Measurements from ENCODE around the gene NBL1. TPM values are rescaled to one million over a fixed set of nuclear protein-coding genes. Genes with fewer than 3 reads are reported as not detected.

The NBL1 gene
- total RNA-seq, 2 experiments from 2014 or later = 25.0 to 31.3 TPM

- Mint-ChIP-seq H3K9me3 (no peaks in the 10 kb centered on the region), H3K4me1 (ENCODE audit: low read depth) (peaks cover 20% of the 10 kb centered on the region), H3K27me3 (peaks cover 17% of the 10 kb centered on the region), H3K27ac (no peak overlapping the region), H3K4me3 (no peak overlapping the region), H3K36me3 (peaks cover 1% of the 10 kb centered on the region)
- ChIA-PET POLR2A (no interaction called here), CTCF (interaction anchor here (0.6 to 6.2 kb wide), 46 partner anchors 8 to 487 kb away, joined by 3 to 195 read pairs (median 4); partner anchors contain the start of genes EMC1, MRTO4, NBL1 and OTUD3)
- intact Hi-C loops (cut with micrococcal nuclease) = loop anchor here (1.0 to 2.0 kb wide), 2 partner anchors 43 to 149 kb away; no protein-coding TSS in a partner anchor
- peak; percentile 45 for DNase-seq
Observed at GRCh38 chr1:19661721-19662228, 17.7 kb downstream of the NBL1 start.

GRCh38 chr1:19662313-19662712 lies 18.2 kb downstream of the NBL1 start:
- peaks cover 21% of the 10 kb centered on the region for H3K27me3 Mint-ChIP-seq
- no peak for DNase-seq
- peaks cover 1% of the 10 kb centered on the region for H3K36me3 Mint-ChIP-seq
- ChIA-PET CTCF (interaction anchor here (0.6 to 6.2 kb wide), 44 partner anchors 9 to 488 kb away, joined by 3 to 195 read pairs (median 4); partner anchors contain the start of genes EMC1, MRTO4, NBL1 and OTUD3), POLR2A (no interaction called here)
- peaks cover 20% of the 10 kb centered on the region for H3K4me1 Mint-ChIP-seq (ENCODE audit: low read depth)
- H3K9me3 Mint-ChIP-seq = no peaks in the 10 kb centered on the region
- H3K27ac Mint-ChIP-seq = no peak overlapping the region
- intact Hi-C loops (cut with micrococcal nuclease) = no loop called here
- H3K4me3 Mint-ChIP-seq = no peak overlapping the region

GRCh38 chr1:19664453-19665185 lies 20.5 kb downstream of the NBL1 start, which contains the start of gene HTR6:
Gene HTR6, plus strand, starts transcription at chr1:19664875. Its CDS starts 879 bp downstream, at chr1:19665754.
- CTCF ChIA-PET = interaction anchor here (0.7 to 6.2 kb wide), 3 partner anchors 11 to 780 kb away, joined by 3 to 195 read pairs (median 4); no protein-coding TSS in a partner anchor
- H3K4me1 Mint-ChIP-seq (ENCODE audit: low read depth) = peaks cover 16% of the 10 kb centered on the region
- peaks cover 1% of the 10 kb centered on the region for H3K36me3 Mint-ChIP-seq
- H3K4me3 Mint-ChIP-seq = peak within 1 kb of the TSS; percentile 37
- no peaks in the 10 kb centered on the region for H3K9me3 Mint-ChIP-seq
- peak; percentile 36 for DNase-seq
- peaks cover 21% of the 10 kb centered on the region for H3K27me3 Mint-ChIP-seq
- intact Hi-C loops (cut with micrococcal nuclease) = no loop called here
- POLR2A ChIA-PET = no interaction called here
- H3K27ac Mint-ChIP-seq = no peak within 1 kb of the TSS

- intact Hi-C loops (cut with micrococcal nuclease) = no loop called here
- CTCF ChIA-PET = interaction anchor here (6.2 kb wide), 1 partner anchor 41 kb away, joined by 195 read pairs; no protein-coding TSS in a partner anchor
- DNase-seq = no peak
- H3K27me3 Mint-ChIP-seq = peaks cover 21% of the 10 kb centered on the region
- no peak overlapping the region for H3K27ac Mint-ChIP-seq
- H3K36me3 Mint-ChIP-seq = peaks cover 1% of the 10 kb centered on the region
- H3K4me1 Mint-ChIP-seq (ENCODE audit: low read depth) = peaks cover 14% of the 10 kb centered on the region
- POLR2A ChIA-PET = no interaction called here
- H3K9me3 Mint-ChIP-seq = no peaks in the 10 kb centered on the region
- H3K4me3 Mint-ChIP-seq = peak overlapping the region; percentile 28
Observed at GRCh38 chr1:19665186-19665495, 21.0 kb downstream of the NBL1 start.

- Mint-ChIP-seq H3K4me1 (ENCODE audit: low read depth) (peaks cover 14% of the 10 kb centered on the region), H3K36me3 (peaks cover 1% of the 10 kb centered on the region), H3K27me3 (peaks cover 21% of the 10 kb centered on the region), H3K4me3 (peak overlapping the region; percentile 62), H3K27ac (no peak overlapping the region), H3K9me3 (no peaks in the 10 kb centered on the region)
- POLR2A ChIA-PET = no interaction called here
- intact Hi-C loops (cut with micrococcal nuclease) = no loop called here
- DNase-seq = no peak
- CTCF ChIA-PET = interaction anchor here (0.6 kb wide), 1 partner anchor 761 kb away, joined by 4 read pairs; no protein-coding TSS in a partner anchor
Observed at GRCh38 chr1:19665496-19666465, 21.7 kb downstream of the NBL1 start.

- peaks cover 11% of the 10 kb centered on the region for H3K4me1 Mint-ChIP-seq (ENCODE audit: low read depth)
- CTCF ChIA-PET = interaction anchor here (0.5 to 0.8 kb wide), 2 partner anchors 36 to 349 kb away, joined by 3 to 4 read pairs; no protein-coding TSS in a partner anchor
- H3K9me3 Mint-ChIP-seq = no peaks in the 10 kb centered on the region
- no peak for DNase-seq
- peaks cover 19% of the 10 kb centered on the region for H3K27me3 Mint-ChIP-seq
- no peak overlapping the region for H3K4me3 Mint-ChIP-seq
- peaks cover 1% of the 10 kb centered on the region for H3K36me3 Mint-ChIP-seq
- no peak overlapping the region for H3K27ac Mint-ChIP-seq
- POLR2A ChIA-PET = no interaction called here
- intact Hi-C loops (cut with micrococcal nuclease) = no loop called here
Observed at GRCh38 chr1:19668888-19669287, 24.8 kb downstream of the NBL1 start.

- CTCF ChIA-PET = interaction anchor here (1.0 to 4.0 kb wide), 3 partner anchors 10 to 36 kb away, joined by 3 to 25 read pairs (median 3); no protein-coding TSS in a partner anchor
- POLR2A ChIA-PET = no interaction called here
- peaks cover 14% of the 10 kb centered on the region for H3K27me3 Mint-ChIP-seq
- H3K27ac Mint-ChIP-seq = no peak overlapping the region
- H3K4me3 Mint-ChIP-seq = no peak overlapping the region
- no peaks in the 10 kb centered on the region for H3K9me3 Mint-ChIP-seq
- DNase-seq = no peak
- intact Hi-C loops (cut with micrococcal nuclease) = no loop called here
- peaks cover 1% of the 10 kb centered on the region for H3K36me3 Mint-ChIP-seq
- peaks cover 3% of the 10 kb centered on the region for H3K4me1 Mint-ChIP-seq (ENCODE audit: low read depth)
Observed at GRCh38 chr1:19670787-19671186, 26.7 kb downstream of the NBL1 start.

- POLR2A ChIA-PET = no interaction called here
- peaks cover 2% of the 10 kb centered on the region for H3K27me3 Mint-ChIP-seq
- intact Hi-C loops (cut with micrococcal nuclease) = no loop called here
Observed at GRCh38 chr1:19672237-19672636, 28.1 kb downstream of the NBL1 start.

GRCh38 chr1:19675797-19676196 lies 31.7 kb downstream of the NBL1 start:
- Mint-ChIP-seq H3K27me3 (peaks cover 2% of the 10 kb centered on the region), H3K9me3 (no peaks in the 10 kb centered on the region), H3K36me3 (no peaks in the 10 kb centered on the region), H3K27ac (no peak overlapping the region), H3K4me3 (no peak overlapping the region), H3K4me1 (ENCODE audit: low read depth) (no peaks in the 10 kb centered on the region)
- DNase-seq = no peak
- ChIA-PET POLR2A (interaction anchor here (0.5 kb wide), 1 partner anchor 1305 kb away, joined by 3 read pairs; no protein-coding TSS in a partner anchor), CTCF (interaction anchor here (1.2 to 2.6 kb wide), 2 partner anchors 14 to 28 kb away, joined by 3 to 14 read pairs; no protein-coding TSS in a partner anchor)
- intact Hi-C loops (cut with micrococcal nuclease) = no loop called here

More at GRCh38 chr1:19672237-19672636, 28.1 kb downstream of the NBL1 start:
- DNase-seq = no peak
- Mint-ChIP-seq H3K4me3 (no peak overlapping the region), H3K27ac (no peak overlapping the region), H3K9me3 (no peaks in the 10 kb centered on the region), H3K36me3 (no peaks in the 10 kb centered on the region), H3K4me1 (ENCODE audit: low read depth) (no peaks in the 10 kb centered on the region)
- CTCF ChIA-PET = interaction anchor here (0.8 to 4.0 kb wide), 5 partner anchors 11 to 43 kb away, joined by 3 to 25 read pairs (median 3); no protein-coding TSS in a partner anchor

GRCh38 chr1:19676438-19676922 lies 32.4 kb downstream of the NBL1 start:
- Mint-ChIP-seq H3K9me3 (no peaks in the 10 kb centered on the region), H3K4me1 (ENCODE audit: low read depth) (no peaks in the 10 kb centered on the region), H3K27me3 (peaks cover 2% of the 10 kb centered on the region), H3K36me3 (no peaks in the 10 kb centered on the region), H3K27ac (no peak overlapping the region), H3K4me3 (no peak overlapping the region)
- ChIA-PET POLR2A (interaction anchor here (0.5 kb wide), 1 partner anchor 1305 kb away, joined by 3 read pairs; no protein-coding TSS in a partner anchor), CTCF (interaction anchor here (0.7 to 2.6 kb wide), 4 partner anchors 15 to 29 kb away, joined by 3 to 14 read pairs (median 5); no protein-coding TSS in a partner anchor)
- intact Hi-C loops (cut with micrococcal nuclease) = no loop called here
- peak; percentile 31 for DNase-seq

GRCh38 chr1:19678493-19678892 lies 34.4 kb downstream of the NBL1 start:
- ChIA-PET CTCF (interaction anchor here (1.8 kb wide), 1 partner anchor 26 kb away, joined by 7 read pairs; no protein-coding TSS in a partner anchor), POLR2A (no interaction called here)
- Mint-ChIP-seq H3K27ac (no peak overlapping the region), H3K27me3 (peaks cover 2% of the 10 kb centered on the region), H3K9me3 (no peaks in the 10 kb centered on the region), H3K4me1 (ENCODE audit: low read depth) (no peaks in the 10 kb centered on the region), H3K36me3 (no peaks in the 10 kb centered on the region), H3K4me3 (no peak overlapping the region)
- intact Hi-C loops (cut with micrococcal nuclease) = no loop called here
- DNase-seq = no peak
